GM19351 (cell line): ENCODE results near the gene RIPK3.
"Not testable (repeated sequence)": the region's sequence is repeated elsewhere in the genome, so short reads cannot be mapped to it uniquely, and the experiment has no call there.

Experiments used
- ATAC-seq: cut with Tn5 transposase; IDR thresholded peaks from one replicate; pipeline ENCODE4 v1.9.1; 2021; ENCODE audit warnings: mild to moderate bottlenecking, moderate library complexity; ENCODE audit not compliant: unreplicated experiment

The RIPK3 gene

DNA sequence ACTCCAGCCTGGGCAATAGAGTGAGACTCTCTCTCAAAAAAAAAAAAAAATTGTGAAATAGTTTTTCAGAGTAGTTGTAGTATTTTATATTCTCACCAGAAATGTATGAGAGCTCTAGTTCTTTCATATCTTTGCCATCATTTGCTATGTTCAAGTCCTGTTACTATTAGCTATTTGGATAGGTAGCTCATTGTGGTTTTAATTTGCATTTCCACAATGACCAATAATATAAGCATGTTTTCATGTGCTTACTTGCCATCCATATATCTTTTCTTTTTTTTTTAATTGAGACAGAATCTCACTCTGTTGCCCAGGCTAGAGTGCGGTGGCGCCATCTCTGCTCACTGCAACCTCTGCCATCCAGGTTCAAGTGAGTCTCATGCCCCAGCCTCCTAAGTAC is 8.4 kb upstream of the RIPK3 start:
- no peak for ATAC-seq

DNA sequence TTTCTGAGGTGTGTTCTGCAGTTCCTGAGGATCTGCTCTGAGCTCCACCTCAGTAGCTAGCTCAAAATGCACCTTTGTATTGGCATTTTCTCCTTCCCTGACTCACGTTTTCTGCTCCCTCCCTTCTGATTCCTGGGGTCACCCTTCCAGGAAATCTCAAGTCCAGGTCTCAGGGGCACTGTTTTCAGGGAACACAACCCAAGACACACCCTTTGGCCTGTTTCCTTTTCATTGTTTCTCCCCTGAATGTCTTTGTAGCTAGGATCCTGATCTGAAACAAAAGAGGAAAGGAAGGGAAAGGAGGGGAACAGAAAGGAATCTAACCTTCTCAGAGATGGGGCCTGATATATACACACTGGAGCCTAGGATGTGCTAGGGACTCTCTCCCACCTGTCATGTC is 7.3 kb upstream of the RIPK3 start:
- no peak for ATAC-seq

DNA sequence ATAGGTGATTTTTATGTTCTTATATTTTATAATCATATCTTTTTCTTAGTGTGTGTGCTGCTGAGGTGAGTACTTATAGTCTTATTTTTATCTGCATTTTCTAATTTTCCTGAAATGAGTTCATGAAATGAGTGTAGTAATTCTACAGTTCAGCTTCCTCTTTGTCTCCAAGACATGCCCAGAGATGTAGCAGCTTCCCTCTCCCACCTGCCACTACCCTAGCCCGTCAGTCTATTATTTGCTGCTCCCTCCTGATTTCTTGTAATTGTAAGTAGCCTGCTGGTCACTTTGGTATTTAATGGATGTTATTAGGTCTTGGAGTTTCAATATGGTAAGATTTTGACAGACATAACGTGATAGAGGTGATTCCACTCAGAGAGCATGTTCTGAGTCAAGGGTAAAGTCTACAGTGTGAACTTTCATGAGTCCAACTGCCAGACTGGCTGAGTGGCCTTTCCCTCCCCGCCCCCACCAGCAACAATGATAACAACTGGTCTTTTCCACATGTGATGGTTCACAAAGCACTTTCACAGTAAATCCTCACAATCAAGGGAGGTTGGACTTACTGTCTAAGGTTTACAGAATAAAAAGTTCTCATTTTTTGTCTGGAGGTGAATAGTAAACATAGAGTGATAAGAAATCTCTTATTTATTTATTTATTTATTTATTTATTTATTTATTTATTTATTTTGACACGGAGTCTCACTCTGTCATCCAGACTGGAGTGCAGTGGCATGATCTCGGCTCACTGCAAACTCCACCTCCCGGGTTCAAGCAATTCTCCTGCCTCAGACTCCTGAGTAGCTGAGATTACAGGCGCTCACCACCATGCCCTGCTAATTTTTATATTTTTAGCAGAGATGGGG is 4.2 kb upstream of the RIPK3 start:
- no peak for ATAC-seq

DNA sequence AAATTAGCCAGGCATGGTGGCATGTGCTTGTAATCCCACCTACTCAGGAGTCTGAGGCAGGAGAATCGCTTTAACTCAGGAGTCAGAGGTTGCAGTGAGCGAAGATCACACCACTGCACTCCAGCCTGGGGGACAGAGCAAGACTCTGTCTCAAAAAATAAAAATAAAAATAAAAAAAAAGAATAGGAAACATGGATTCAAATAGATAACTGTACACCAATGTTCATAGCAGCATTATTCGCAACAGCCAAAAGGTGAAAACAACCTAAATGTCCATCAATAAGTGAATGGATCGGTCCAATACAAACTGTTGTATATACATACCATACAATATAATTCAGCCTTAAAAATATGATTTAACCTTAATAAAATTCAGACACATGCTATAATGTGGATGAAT is 3.1 kb upstream of the RIPK3 start:
- ATAC-seq: no peak

DNA sequence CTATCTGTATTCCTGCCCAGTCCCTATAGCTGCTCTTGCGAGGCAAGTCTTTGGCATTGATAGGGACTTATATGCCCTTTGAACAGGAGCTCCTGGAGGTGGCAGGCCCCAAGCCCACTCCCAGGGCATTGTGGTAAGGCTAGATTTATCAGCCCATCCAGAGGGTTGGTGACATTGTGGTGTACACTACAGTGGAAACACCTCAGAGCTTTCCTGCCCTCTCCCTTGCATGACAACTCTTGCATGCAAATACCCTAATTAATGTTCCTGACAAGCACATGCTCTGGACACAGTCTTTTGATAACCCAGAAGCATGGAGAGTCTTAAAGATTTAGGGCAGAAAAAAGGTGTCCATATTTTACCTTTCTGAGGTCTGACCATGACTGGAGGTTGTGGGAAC is 815 bp upstream of the RIPK3 start:
- no peak for ATAC-seq

DNA sequence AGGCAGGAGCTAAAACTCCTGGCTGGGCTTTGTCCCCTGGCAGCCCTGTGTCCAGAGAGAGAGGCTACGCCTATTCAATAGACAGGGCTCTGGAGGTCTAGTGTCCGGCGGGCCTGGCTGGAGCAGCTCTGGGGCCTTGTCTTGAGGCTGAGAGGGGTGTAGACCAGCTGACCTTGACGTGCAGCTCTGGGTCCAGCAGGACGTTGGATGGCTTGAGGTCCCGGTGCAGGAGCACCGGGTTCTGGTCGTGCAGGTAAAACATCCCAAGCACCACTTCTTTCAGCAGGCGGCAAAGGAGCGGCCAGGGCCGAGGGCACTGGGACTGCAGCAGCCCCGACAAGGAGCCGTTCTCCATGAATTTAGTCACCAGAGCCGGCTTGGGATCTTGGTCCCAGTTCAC is 948 bp downstream of the RIPK3 start:
- ATAC-seq: no peak

DNA sequence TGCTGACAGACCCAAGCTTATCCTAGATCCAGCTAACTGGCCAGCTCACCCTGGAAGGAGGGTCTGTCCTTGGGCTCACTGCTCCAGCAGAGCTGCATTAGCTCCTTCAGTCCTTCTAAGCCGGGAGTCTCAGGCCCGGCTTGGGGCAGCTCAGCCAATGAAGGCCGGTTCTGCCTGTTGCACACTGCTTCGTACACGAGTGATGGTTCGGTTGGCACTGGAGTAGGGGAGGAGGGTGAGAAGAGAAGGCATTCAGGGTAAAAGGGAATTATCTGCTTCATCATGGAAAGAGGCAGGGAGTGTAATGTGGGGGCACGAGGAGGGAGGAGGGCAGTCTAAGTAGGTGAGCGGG is 2.0 kb downstream of the RIPK3 start:
- no peak for ATAC-seq

DNA sequence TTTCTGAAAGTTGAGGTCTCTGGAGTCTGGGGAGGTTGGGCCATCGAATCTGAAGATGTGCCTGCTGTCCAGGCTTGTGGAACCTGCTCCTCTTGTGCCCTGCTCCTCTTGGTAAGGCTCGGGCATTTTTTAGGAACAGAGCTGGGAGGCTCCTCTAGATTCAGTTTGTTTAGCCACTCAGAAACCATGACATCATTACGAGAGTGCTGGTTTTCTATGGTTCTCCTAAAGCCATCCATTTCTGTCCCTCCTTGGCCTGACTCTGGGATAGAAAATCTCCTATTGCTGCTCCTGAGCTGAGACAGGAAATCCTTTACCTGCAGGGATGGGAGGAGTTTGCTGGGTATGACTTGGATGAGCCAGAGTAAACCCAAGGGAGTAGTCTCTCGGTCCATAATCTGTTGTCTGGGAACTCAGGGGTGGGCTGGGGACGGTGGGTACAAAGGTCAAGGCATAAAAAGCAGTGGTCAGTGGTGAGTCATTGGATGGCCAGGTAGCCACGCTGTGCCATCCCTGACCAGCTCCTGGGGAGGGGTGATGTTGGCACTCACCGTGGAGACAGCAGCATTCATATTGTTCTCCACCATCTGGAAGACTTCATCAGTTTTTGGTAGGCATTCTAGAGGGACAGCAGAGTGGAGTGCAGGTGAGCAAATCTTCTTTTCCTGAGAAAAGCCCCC is 2.5 kb downstream of the RIPK3 start:
- ATAC-seq: no peak

DNA sequence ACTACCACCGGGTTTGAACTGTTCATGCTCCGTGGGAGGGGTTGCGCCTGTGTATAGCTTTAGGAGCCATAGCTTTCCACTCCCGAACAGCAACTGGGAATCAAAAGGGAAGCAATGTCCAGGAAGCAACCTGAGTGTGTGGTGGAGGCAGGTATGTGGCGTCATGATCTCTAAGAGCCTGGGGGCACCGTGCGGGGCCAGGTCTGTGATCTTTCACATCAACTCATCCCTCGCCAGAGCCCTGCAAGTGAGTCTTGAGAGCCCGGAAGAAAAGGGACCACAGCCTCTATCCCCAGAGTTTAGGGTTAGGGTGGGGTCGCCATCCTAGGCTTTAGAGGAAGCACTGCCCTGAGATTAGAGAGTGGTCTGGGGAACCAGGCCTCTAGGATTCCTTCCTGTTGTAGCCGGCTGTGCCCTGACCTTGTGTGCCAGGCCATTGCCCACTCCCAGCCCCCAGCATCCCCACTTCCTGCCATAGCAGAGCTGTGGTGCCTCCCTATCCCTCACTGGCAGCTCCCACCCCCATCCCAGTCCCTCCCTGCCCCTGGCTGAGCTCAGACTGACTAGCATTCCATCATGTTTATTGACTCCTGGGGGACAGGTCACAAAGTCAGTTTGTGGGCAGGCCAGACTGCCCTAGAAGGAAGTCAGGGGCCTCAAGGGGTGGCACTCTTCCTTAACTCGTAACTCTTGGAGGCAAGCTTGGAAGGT is 4.2 kb downstream of the RIPK3 start:
- no peak for ATAC-seq

DNA sequence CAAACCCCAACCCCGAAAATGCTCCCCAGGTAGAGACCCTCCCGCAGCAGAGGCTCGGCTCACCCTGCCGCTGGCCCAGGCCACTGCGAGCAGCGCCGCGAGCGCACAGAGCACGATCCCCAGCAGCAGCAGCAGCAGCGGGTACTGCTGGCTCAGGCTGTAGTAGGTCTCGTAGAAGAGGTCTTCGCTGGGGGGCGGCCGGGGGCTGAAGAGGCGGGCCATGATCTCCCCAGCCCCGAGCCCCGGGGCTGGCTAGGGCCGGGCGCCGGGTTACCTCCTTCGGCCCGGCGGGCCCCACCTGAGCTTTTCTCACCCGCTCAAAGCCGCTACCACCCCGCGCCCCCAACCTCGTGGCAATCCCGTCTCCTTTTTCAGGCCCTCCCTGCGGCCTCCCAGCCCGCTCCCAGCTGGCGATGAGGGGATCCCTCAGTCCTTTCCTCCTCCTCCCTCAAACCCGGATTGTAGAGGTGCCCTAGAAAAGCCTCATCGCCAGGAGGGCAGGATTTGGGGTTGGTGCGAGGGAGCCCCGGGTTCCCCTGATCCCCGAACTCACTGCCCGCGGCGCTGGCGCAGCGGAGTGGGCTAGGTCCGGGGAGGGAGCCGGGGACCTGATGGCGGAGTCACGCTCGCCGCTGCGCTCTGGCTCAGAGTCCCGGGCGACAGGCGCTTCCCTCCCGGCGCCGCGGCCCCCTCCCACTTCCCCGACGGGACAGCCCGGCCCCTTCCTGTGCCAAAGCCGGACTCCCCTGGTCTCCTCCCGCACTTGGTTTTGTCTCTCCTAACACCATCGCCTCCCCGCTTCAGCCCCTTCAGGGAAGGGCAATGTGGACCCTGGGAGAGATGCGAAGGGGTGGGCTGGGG is 5.1 kb downstream of the RIPK3 start, which contains the start of gene ADCY4:
Gene ADCY4 (minus strand): TSS at position 641 of the 861 bp plus-strand sequence. CDS start 419 bp downstream, at position 222.
- ATAC-seq: no peak

DNA sequence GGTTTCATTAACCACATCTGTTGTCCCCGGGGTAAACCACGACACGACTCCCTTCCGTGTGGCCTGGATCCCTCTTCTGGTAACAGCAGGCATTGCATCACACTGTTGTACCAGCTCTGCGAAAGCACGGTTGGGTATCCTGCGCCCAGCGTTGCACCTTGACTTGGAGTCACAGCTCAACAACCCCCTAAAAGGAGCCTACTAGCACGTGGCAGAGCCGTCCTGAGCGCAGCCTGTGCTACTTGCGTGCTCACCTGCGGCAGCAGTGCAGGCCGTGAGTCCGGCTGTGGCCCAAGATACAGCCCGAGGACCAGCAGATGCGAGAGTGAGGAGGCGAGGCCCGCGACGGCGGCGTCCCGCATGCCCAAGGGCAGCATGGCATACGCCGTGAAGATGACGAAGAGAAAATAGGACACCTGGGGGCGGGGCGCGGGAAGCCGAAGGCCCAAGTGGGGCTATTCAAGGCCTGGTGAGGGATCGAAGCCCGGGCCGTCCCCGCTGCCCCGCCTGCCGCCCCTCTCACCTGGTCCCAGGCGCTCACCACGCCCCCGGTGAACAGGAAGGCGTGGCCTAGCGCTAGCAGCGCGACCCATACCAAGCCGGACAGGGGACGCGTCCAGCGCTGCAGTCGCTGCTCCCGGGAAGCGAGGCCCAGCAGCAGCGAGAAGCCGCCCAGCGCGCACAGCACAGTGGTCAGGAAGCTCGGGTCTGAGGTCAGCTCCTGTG is 7.4 kb downstream of the RIPK3 start:
- peak; percentile 89 for ATAC-seq

DNA sequence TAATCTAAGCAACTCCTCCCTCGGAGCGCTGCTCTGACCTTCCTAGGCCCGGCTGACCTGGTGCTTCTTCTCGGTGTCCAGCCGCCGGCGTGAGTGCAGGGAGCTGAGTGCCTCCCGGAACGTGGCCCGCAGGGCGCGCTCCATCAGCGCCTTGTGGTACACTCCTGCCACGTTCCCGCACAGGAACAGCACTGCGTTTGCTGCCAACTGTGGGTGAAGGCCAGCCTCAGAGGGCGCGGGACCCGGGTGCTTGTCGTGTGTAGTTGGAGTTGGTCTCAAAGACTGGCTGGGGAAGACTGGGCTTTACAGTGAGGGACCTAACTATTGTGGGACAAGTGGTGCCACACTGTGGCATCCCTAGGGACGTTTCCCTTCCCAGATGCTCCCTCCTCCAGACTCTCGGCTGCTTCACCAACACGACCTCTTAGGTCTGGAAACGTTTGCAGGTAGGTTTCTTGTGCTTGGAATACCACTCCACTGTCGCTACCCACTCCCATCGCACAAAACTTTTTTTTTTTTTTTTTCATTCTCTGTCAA is 8.0 kb downstream of the RIPK3 start:
- no peak for ATAC-seq

DNA sequence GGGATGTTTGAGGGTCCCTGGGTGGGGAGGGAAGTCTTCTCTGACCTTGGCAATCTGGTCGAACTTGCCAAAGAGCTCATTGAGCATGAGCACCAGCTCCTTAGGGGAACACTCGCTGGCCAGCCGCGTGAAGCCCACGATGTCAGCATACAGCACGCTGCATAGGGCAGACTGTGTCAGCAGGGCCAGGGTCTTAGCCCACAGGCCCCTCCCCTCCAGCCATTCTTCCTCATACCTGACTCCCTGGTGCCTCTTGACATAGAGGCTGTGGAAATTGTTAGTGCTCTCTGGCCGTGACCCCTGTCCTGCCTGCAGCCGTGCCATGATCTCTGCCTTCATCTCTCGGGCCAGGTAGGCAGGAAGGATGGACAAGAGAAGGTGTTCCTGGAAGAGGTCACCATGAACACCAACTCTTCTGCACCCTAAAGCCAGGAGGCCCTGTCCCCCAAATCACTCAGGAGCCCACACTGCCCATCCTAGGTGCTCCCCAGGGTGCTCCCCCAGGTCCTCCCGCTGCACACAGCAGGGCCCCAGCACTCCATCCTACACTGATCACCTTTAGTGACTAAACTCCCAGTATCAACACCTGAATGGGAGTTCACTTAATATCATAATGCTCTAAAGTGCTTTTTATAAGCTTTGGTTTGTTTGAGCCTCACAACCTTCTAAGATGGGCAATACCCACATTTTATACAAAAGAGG is 8.7 kb downstream of the RIPK3 start:
- no peak for ATAC-seq

DNA sequence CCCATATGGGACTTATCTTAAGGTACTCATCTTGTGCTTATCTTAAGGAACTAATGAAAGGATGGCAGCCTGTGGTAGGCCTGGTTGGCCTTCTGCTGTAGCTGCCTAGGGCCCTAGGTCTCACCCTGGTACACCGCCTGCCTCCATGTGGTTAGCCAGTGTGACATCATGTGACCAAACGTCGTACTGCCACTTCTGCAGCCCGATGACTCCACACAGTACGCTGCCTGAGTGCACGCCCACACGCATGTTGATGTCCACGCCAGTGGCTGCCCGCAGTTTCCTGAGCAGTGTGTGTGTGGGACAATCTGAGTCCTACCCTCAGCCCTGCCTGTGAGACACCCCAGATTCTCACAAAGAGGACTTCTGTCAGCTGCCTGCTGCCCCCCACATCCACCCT is 10.1 kb downstream of the RIPK3 start:
- ATAC-seq: no peak

DNA sequence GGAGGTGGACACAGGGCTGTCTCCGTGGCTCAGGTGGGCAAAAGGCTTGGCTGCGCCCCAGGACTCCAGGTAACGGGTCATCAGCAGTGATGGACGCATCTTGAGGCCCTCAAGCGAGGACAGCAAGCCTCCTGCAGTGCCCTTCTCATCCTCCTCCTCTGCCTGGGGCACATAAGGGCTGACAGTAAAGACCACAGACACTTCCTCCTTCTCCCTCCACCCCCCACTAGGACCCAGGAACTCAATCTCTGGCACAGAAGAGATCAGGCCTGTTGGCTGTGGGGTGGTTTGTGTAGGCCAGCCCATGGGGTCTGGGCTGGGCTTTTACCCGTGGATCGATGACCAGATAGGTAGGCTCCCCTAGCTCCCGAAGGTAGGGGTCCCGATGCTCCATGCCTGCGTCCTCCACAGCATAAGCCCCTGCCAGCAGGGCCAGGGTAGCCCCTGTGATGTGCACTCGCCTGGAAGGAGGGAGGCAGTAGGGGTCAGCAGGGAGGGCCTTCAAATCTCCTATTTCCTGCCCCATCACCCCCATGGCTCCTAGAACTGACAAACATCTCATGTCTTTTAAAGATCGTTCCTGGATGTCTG is 10.6 kb downstream of the RIPK3 start:
- ATAC-seq: no peak

DNA sequence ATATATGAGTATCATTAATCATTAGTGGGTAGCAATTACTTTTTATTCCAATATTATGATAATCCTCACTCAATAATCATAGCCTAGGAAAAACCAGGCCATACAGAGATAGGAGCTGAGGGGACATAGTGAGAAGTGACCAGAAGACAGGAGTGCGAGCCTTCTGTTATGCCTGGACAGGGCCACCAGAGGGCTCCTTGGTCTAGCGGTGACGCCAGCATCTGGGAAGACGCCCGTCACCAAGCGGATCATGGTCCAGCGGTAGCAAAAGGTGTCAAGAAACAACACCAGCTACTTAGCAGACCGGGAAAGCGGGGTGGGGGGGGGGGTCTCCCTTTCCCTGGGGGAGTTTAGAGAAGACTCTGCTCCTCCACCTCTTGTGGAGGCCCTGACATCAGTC is 11.9 kb downstream of the RIPK3 start:
- not testable (repeated sequence) for ATAC-seq

DNA sequence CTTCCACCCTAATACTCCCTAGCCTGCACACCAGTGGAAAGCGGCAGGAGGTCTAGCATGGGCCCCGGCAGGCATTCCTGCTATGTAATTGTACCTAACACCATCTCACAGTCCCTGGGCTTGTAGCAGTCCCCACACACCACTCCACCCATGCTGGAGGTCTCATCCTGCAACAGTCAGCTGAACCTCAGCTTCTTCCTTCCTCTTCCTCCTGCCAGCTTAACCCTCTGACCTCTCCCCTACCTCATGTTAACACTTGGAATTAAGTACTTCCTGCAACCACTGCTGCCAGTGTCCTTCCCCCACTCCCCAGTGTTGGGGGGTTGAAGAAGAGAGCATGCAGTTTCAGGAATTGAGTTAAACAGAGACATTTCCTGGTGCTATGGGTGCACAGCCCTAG is 12.5 kb downstream of the RIPK3 start:
- no peak for ATAC-seq

DNA sequence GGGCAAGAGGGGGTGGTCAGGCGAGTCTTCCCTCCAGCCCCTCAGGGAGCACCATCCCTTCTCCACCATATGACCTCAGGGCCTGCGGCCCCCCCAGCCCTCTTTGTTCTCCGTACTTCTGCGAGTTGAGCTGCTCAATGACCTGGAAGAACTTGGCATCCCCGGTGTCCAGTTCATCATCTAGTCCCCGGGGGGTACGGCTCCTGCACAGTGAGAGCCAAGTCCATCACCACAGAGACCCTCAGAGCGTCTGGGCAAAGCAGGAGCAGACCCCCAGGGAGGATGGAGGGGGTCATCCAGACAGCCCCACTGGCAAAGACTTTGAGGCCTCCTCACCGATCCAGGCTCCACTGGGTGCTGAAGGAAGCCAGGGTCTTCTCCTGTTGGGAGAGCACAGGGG is 13.8 kb downstream of the RIPK3 start:
- ATAC-seq: no peak

DNA sequence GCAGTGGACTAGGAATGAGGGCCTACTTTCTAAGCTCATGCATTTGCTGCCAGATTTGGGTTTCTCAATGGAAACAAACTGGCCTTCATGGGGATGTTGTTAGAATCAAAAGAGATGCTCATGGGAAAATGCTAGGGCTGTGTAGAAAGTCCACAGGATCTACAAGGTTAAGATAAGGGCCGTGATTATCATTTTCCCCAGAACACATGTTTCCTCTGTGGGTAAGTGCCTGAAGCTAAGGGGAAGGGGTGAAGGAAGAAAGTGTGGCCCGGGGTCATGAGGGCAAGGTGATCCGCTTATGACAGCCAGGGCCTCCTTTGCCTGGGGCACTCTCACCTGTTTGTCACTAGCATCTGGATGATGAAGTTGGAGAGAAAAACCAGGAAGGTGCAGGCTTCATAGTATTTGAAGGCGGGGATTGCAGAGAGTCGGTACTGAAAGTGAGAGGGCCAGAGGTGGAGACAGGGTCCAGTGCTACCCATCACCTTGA is 14.7 kb downstream of the RIPK3 start:
- ATAC-seq: no peak
